ENCODE data around the gene PPP1R10. TPM values are rescaled to one million over a fixed set of nuclear protein-coding genes. Genes with fewer than 3 reads are reported as not detected.
A peak's percentile ranks its signal among the peaks of the same experiment; 100 is the strongest.

Gene PPP1R10
- total and polyA plus RNA-seq, 2 of the 13 experiments (the other 11 are each of a cell fraction or from before 2014, with no cell fraction given): 26.3 to 38.4 TPM

GRCh38 chr6:30601815-30602641, 15.0 kb downstream of the PPP1R10 start (continued):
- TF ChIP-seq SOX5 (CRISPR knock-in tag; IDR thresholded peaks at IDR 0.05; ENCODE audit: borderline replicate concordance): no peak
- no peak for TF ChIP-seq CERS6 (CRISPR knock-in tag; IDR thresholded peaks at IDR 0.05)
- TF ChIP-seq HNRNPL (IDR thresholded peaks at IDR 0.05; ENCODE audit: low read depth, low read length): peak; percentile 73
- no peak for TF ChIP-seq POGZ (CRISPR knock-in tag; IDR thresholded peaks at IDR 0.05)
- no peak for TF ChIP-seq RNF2 (conservative IDR thresholded peaks at IDR 0.05; ENCODE audit: low read depth)
- TF ChIP-seq U2AF1 (optimal IDR thresholded peaks at IDR 0.05; ENCODE audit: low read depth, low read length): no peak
- TF ChIP-seq ZNF883 (CRISPR knock-in tag; IDR thresholded peaks at IDR 0.05; ENCODE audit: not compliant biosample characterization): peak; percentile 53
- no peak for TF ChIP-seq FOXP4 (CRISPR knock-in tag; IDR thresholded peaks at IDR 0.05)
- TF ChIP-seq HMGA1 (CRISPR knock-in tag; conservative IDR thresholded peaks at IDR 0.05): no peak
- no peak for TF ChIP-seq ZNF879 (CRISPR knock-in tag; IDR thresholded peaks at IDR 0.05)
- TF ChIP-seq TSC22D2 (CRISPR knock-in tag; IDR thresholded peaks at IDR 0.05; ENCODE audit: borderline replicate concordance): no peak
- TF ChIP-seq ZNF468 (CRISPR knock-in tag; IDR thresholded peaks at IDR 0.05): no peak
- no peak for TF ChIP-seq RAD51 (IDR thresholded peaks at IDR 0.05; ENCODE audit: borderline replicate concordance)
- no peak for TF ChIP-seq SP2 (CRISPR knock-in tag; IDR thresholded peaks at IDR 0.05)
- TF ChIP-seq FIP1L1 (IDR thresholded peaks at IDR 0.05; ENCODE audit: borderline replicate concordance, insufficient read depth, low read depth, low read length): no peak
- TF ChIP-seq ZSCAN12 (CRISPR knock-in tag; IDR thresholded peaks at IDR 0.05): no peak
- no peak for TF ChIP-seq CCDC6 (CRISPR knock-in tag; IDR thresholded peaks at IDR 0.05)
- no peak for TF ChIP-seq ZNF580 (CRISPR knock-in tag; IDR thresholded peaks at IDR 0.05; ENCODE audit: borderline replicate concordance, low read depth)
- TF ChIP-seq MEIS2 (CRISPR knock-in tag; IDR thresholded peaks at IDR 0.05): no peak
- TF ChIP-seq ZNF784 (CRISPR knock-in tag; IDR thresholded peaks at IDR 0.05; ENCODE audit: borderline replicate concordance): no peak
- no peak for TF ChIP-seq SMARCC2 (IDR thresholded peaks at IDR 0.05)
- no peak for TF ChIP-seq ZNF432 (CRISPR knock-in tag; IDR thresholded peaks at IDR 0.05; ENCODE audit: borderline replicate concordance)
- TF ChIP-seq POLR2AphosphoS5 (IDR thresholded peaks at IDR 0.05; ENCODE audit: low read depth, low read length): 0 out of 2 replicates have a peak, but pooled peaks have one; percentile 11
- TF ChIP-seq IRX3 (CRISPR knock-in tag; IDR thresholded peaks at IDR 0.05; ENCODE audit: borderline replicate concordance, low read depth): no peak
- no peak for TF ChIP-seq ARID2 (CRISPR knock-in tag; IDR thresholded peaks at IDR 0.05; ENCODE audit: borderline replicate concordance)
- TF ChIP-seq MXI1 (IDR thresholded peaks at IDR 0.05; ENCODE audit: borderline replicate concordance, low read depth, low read length): no peak
- no peak for TF ChIP-seq ZKSCAN1 (IDR thresholded peaks at IDR 0.05; ENCODE audit: low read length)
